WERI-Rb-1 (cell line): ENCODE results near the gene MRPS12.

Experiments
- DNase-seq: peaks from one replicate; pipeline ENCODE4 v3.0.0-alpha.2; 2020
- H3K27ac ChIP-seq: fragments of 250-450 bp; sonication (Bioruptor Pico); 2 replicates; pipeline ENCODE4 v1.5.1; 2020; ENCODE audit warnings: mild to moderate bottlenecking, moderate library complexity
- H3K27me3 ChIP-seq: fragments of 250-450 bp; sonication (Bioruptor Pico); 2 replicates; pipeline ENCODE4 v1.5.1; 2021; ENCODE audit warnings: mild to moderate bottlenecking, low read depth, moderate library complexity; ENCODE audit not compliant: insufficient read depth, severe bottlenecking
- H3K36me3 ChIP-seq: fragments of 250-450 bp; sonication (Bioruptor Pico); 2 replicates; pipeline ENCODE4 v1.5.1; 2020; ENCODE audit warnings: mild to moderate bottlenecking, moderate library complexity
- H3K4me3 ChIP-seq: 2 replicates; pipeline ENCODE4 v1.5.1; 2011; ENCODE audit warnings: low read depth, mild to moderate bottlenecking, control low read depth, low read length
- H3K9me3 ChIP-seq: fragments of 250-450 bp; sonication (Bioruptor Pico); 2 replicates; pipeline ENCODE4 v1.5.1; 2021; ENCODE audit warnings: mild to moderate bottlenecking, moderate library complexity; ENCODE audit not compliant: severe bottlenecking
- CTCF ChIP-seq: IDR thresholded peaks from 2 replicates; pipeline ENCODE4 v1.5.1; 2011; ENCODE audit warnings: low read depth, mild to moderate bottlenecking, control low read depth, inconsistent platforms, low read length

Gene MRPS12

GRCh38 chr19:38977445-38978325 lies 46.9 kb downstream of the MRPS12 start:
- H3K4me3 ChIP-seq: no peak overlapping the region
- H3K36me3 ChIP-seq: peaks cover 2% of the 10 kb centered on the region; the same call in 1 of the 2 replicates
- H3K27ac ChIP-seq: no peak overlapping the region
- no peak for TF ChIP-seq CTCF
- no peak for DNase-seq
- no peaks in the 10 kb centered on the region for H3K27me3 ChIP-seq
- peaks cover 9% of the 10 kb centered on the region for H3K9me3 ChIP-seq

- DNase-seq: no peak
These were observed 47.6 kb downstream of the MRPS12 start for GRCh38 chr19:38978326-38978689.

GRCh38 chr19:38979812-38980211 lies 49.1 kb downstream of the MRPS12 start:
- Histone ChIP-seq H3K4me3 (no peak overlapping the region), H3K9me3 (peaks cover 9% of the 10 kb centered on the region), H3K36me3 (no peaks in the 10 kb centered on the region), H3K27me3 (no peaks in the 10 kb centered on the region), H3K27ac (no peak overlapping the region)
- DNase-seq: no peak
- no peak for TF ChIP-seq CTCF

More at GRCh38 chr19:38978326-38978689, 47.6 kb downstream of the MRPS12 start:
- Histone ChIP-seq H3K4me3 (no peak overlapping the region), H3K9me3 (peaks cover 9% of the 10 kb centered on the region), H3K27me3 (no peaks in the 10 kb centered on the region), H3K27ac (no peak overlapping the region), H3K36me3 (no peaks in the 10 kb centered on the region)
- no peak for TF ChIP-seq CTCF

- Histone ChIP-seq H3K9me3 (peaks cover 11% of the 10 kb centered on the region), H3K27me3 (no peaks in the 10 kb centered on the region), H3K27ac (no peak overlapping the region), H3K36me3 (no peaks in the 10 kb centered on the region), H3K4me3 (no peak overlapping the region)
- DNase-seq: no peak
- TF ChIP-seq CTCF: no peak
These were observed 50.0 kb downstream of the MRPS12 start for GRCh38 chr19:38980583-38981374.
